Right lobe of liver (tissue), 6 donors: ENCODE measurements around the gene PAK4. TPM values are rescaled to one million over a fixed set of nuclear protein-coding genes. Genes with fewer than 3 reads are reported as not detected.
"Not testable (repeated sequence)": the region's sequence is repeated elsewhere in the genome, so short reads cannot be mapped to it uniquely, and the experiment has no call there.

Source experiments
- ATAC-seq, 4 donors: fragments of 200-7000 bp; cut with Tn5 transposase; one replicate each; pipeline ENCODE4 v1.9.1; 2020; ENCODE audit warnings: mild to moderate bottlenecking in 4 of 4, moderate library complexity in 4 of 4
- DNase-seq, 3 donors: peaks; one replicate each; pipeline ENCODE4 v3.0.0-alpha.2; 2020
- H3K27ac ChIP-seq, 3 donors: fragments of 200-600 bp; one replicate each; pipeline ENCODE4 v1.8.0; 2022
- H3K27me3 ChIP-seq, 2 donors: fragments of 200-600 bp; one replicate each; pipeline ENCODE4 v1.8.0; 2022
- H3K36me3 ChIP-seq, 4 donors: fragments of 200-600 bp; sonication (generic) in 1 of 4; one replicate each; pipeline versions ENCODE4 v1.5.1 to v1.8.0; 2017 to 2022; ENCODE audit warnings: control low read depth in 1 of 4
- H3K4me1 ChIP-seq, 4 donors: fragments of 200-600 bp; sonication (generic) in 1 of 4; one replicate each; pipeline versions ENCODE4 v1.5.1 to v1.8.0; 2017 to 2022; ENCODE audit warnings: control low read depth in 1 of 4
- H3K4me3 ChIP-seq, 3 donors: fragments of 200-600 bp; one replicate each; pipeline ENCODE4 v1.8.0; 2022
- H3K9me3 ChIP-seq, 4 donors: fragments of 200-600 bp; sonication (generic) in 1 of 4; one replicate each; pipeline versions ENCODE4 v1.5.1 to v1.8.0; 2017 to 2022; ENCODE audit warnings: control low read depth in 1 of 4
- CTCF ChIP-seq, 4 donors: fragments of 200-600 bp in 3 of 4; fragments of 450-650 bp in 1 of 4; IDR thresholded peaks; one replicate each; pipeline versions ENCODE4 v1.5.1 to v1.8.0; 2016 to 2022; ENCODE audit warnings: antibody characterized with exemption in 4 of 4, mild to moderate bottlenecking in 2 of 4
- POLR2A ChIP-seq: fragments of 450-650 bp; IDR thresholded peaks from one replicate; pipeline ENCODE4 v1.6.1; 2017; ENCODE audit warnings: antibody characterized with exemption, mild to moderate bottlenecking
- WGBS: methylation state at CpG from one replicate; pipeline ENCODE4 v1.1.6; 2018; ENCODE audit warnings: low coverage, low lambda C conversion rate; ENCODE audit not compliant: insufficient coverage; ENCODE audit errors: missing lambda C conversion rate; 5-methylcytosine and 5-hydroxymethylcytosine counted together
- intact Hi-C, 2 donors: fragments of 100-400 bp; cut with DNase I; formaldehyde crosslinking; loops; one replicate each; pipeline versions ENCODE4 v1.11.2 to v1.14.1; 2022
- total RNA-seq, 6 experiments: library from RNA; depleted of rRNA in 2 of 6; stranded (reverse); fragments of >200 nt in 2 of 6; fragmentation: NEBNext Ultra II Directional in 3 of 6; extraction: Animal tissue kit (Norgen Biotek cat#: 25700) in 3 of 6; gene quantifications; one replicate each; pipeline versions ENCODE4 v1.1.0 to v1.2.4, GENCODE V29; 2016 to 2023
- donor health status: DM: no; HTN: yes; CAD: no.
- donor health status: DM: no; HTN: no; CAD: no.
- donor health status: DM: no; HTN: no; CAD: no.
- donor health status: DM: no; HTN: yes; CAD: no.
- donor health status: DM: no; HTN: yes; CAD: no.

The PAK4 gene
- total RNA-seq, 6 experiments from 2014 or later = 11.4 to 16.6 (median 14.7) TPM

GRCh38 chr19:39111593-39112199 lies 13.9 kb upstream of the PAK4 start:
- no peak for DNase-seq
- intact Hi-C loops = loop anchor here in 1 of 2 donors (5.0 kb wide), 1 partner anchor 76 kb away; no protein-coding TSS in a partner anchor

GRCh38 chr19:39112338-39112890 lies 13.2 kb upstream of the PAK4 start:
- no peak overlapping the region for H3K4me3 ChIP-seq
- H3K27me3 ChIP-seq = no peaks in the 10 kb centered on the region
- WGBS = 10% methylated on average over 6 of the region's 15 CpGs
- H3K27ac ChIP-seq = peak overlapping the region; percentile 47 to 60 (median 54)
- TF ChIP-seq CTCF (IDR thresholded peaks at IDR 0.05) (no peak), POLR2A (no peak)
- peak; percentile 94 to 97 (median 97) for DNase-seq
- H3K4me1 ChIP-seq = peaks cover 0 to 10% (median 4%) of the 10 kb centered on the region in 4 donors
- intact Hi-C loops = loop anchor here in 1 of 2 donors (5.0 kb wide), 1 partner anchor 75 kb away; no protein-coding TSS in a partner anchor
- ATAC-seq = peak; percentile 93 to 97 (median 96)
- H3K9me3 ChIP-seq = no peaks in the 10 kb centered on the region
- H3K36me3 ChIP-seq = no peaks in the 10 kb centered on the region

More at GRCh38 chr19:39111593-39112199, 13.9 kb upstream of the PAK4 start:
- Histone ChIP-seq H3K27me3 (no peaks in the 10 kb centered on the region), H3K9me3 (no peaks in the 10 kb centered on the region), H3K4me1 (peaks cover 0 to 10% (median 4%) of the 10 kb centered on the region in 4 donors), H3K27ac (peak overlapping the region; percentile 47 to 60 (median 54)), H3K4me3 (no peak overlapping the region), H3K36me3 (no peaks in the 10 kb centered on the region)
- TF ChIP-seq CTCF (IDR thresholded peaks at IDR 0.05) (no peak), POLR2A (no peak)
- ATAC-seq = peak in 1 of 4 donors; percentile 17
- 32% methylated on average over 12 of the region's 18 CpGs for WGBS

- intact Hi-C loops = loop anchor here in 1 of 2 donors (5.0 kb wide), 1 partner anchor 74 kb away; no protein-coding TSS in a partner anchor
- H3K27ac ChIP-seq = no peak overlapping the region
- TF ChIP-seq POLR2A = no peak
- TF ChIP-seq CTCF (IDR thresholded peaks at IDR 0.05) = no peak
- H3K36me3 ChIP-seq = no peaks in the 10 kb centered on the region
- no peaks in the 10 kb centered on the region for H3K27me3 ChIP-seq
- ATAC-seq (no peak), DNase-seq (no peak)
- no peak overlapping the region for H3K4me3 ChIP-seq
- H3K9me3 ChIP-seq = no peaks in the 10 kb centered on the region
- 64% methylated on average over 4 of the region's 10 CpGs for WGBS
- H3K4me1 ChIP-seq = peaks cover 0 to 10% (median 4%) of the 10 kb centered on the region in 4 donors
These were observed 12.4 kb upstream of the PAK4 start for GRCh38 chr19:39113199-39113598.

GRCh38 chr19:39115105-39115847 lies 10.3 kb upstream of the PAK4 start:
- ATAC-seq (no peak), DNase-seq (no peak)
- TF ChIP-seq POLR2A (no peak), CTCF (IDR thresholded peaks at IDR 0.05) (no peak)

GRCh38 chr19:39117023-39117422 lies 8.6 kb upstream of the PAK4 start:
- H3K27ac ChIP-seq, H3K9me3 ChIP-seq, H3K27me3 ChIP-seq, H3K4me3 ChIP-seq, H3K36me3 ChIP-seq, H3K4me1 ChIP-seq, DNase-seq, intact Hi-C loops, ATAC-seq: not testable (repeated sequence)
- WGBS = 76% methylated on average over 5 of the region's 8 CpGs

More at GRCh38 chr19:39115105-39115847, 10.3 kb upstream of the PAK4 start:
- WGBS = 75% methylated on average over 5 of the region's 11 CpGs
- Histone ChIP-seq H3K4me3 (no peak overlapping the region), H3K27ac (no peak overlapping the region), H3K4me1 (peaks cover 0 to 10% (median 4%) of the 10 kb centered on the region in 4 donors), H3K27me3 (no peaks in the 10 kb centered on the region), H3K36me3 (no peaks in the 10 kb centered on the region), H3K9me3 (no peaks in the 10 kb centered on the region)
- intact Hi-C loops = no loop called here
